Measurements from ENCODE around the gene SMARCA4. TPM values are rescaled to one million over a fixed set of nuclear protein-coding genes. Genes with fewer than 3 reads are reported as not detected.

Gene SMARCA4
- total RNA-seq, 4 donors from 2014 or later: 42.4 to 89.9 (median 57.8) TPM

GRCh38 chr19:11058246-11059030 is 97.6 kb downstream of the SMARCA4 start:
- TF ChIP-seq, protein P1, sequence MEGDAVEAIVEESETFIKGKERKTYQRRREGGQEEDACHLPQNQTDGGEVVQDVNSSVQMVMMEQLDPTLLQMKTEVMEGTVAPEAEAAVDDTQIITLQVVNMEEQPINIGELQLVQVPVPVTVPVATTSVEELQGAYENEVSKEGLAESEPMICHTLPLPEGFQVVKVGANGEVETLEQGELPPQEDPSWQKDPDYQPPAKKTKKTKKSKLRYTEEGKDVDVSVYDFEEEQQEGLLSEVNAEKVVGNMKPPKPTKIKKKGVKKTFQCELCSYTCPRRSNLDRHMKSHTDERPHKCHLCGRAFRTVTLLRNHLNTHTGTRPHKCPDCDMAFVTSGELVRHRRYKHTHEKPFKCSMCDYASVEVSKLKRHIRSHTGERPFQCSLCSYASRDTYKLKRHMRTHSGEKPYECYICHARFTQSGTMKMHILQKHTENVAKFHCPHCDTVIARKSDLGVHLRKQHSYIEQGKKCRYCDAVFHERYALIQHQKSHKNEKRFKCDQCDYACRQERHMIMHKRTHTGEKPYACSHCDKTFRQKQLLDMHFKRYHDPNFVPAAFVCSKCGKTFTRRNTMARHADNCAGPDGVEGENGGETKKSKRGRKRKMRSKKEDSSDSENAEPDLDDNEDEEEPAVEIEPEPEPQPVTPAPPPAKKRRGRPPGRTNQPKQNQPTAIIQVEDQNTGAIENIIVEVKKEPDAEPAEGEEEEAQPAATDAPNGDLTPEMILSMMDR (IDR thresholded peaks at IDR 0.05): no peak
- no peak for DNase-seq (ENCODE audit: low spot score)
- no peak for ATAC-seq (ENCODE audit: low FRiP score)

- DNase-seq (ENCODE audit: low spot score) (no peak), ATAC-seq (ENCODE audit: low FRiP score) (no peak)
- TF ChIP-seq, protein P1 (IDR thresholded peaks at IDR 0.05): no peak
These were observed 98.9 kb downstream of the SMARCA4 start for GRCh38 chr19:11059511-11060358.

- TF ChIP-seq, protein P1 (IDR thresholded peaks at IDR 0.05): no peak
- ATAC-seq (ENCODE audit: low FRiP score) (no peak), DNase-seq (ENCODE audit: low spot score) (no peak)
These were observed 101.1 kb downstream of the SMARCA4 start for GRCh38 chr19:11061952-11062351.

DNA sequence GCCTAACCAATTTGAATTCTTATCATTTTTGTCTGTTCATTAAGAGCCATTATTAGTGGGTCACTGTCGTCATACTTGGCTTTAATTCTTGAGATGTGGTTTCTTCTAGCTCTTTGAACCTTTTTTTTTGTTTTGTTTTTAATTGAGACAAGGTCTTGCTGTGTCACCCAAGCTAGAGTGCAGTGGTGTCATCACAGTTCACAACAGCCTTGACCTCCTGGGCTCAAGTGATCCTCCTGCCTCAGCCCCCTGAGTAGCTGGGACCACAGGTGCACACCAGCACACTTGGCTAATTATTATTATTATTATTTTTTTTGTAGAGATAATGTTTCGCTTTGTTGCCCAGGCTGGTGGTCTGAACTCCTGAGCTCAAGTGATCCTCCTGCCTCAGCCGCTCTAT is 102.6 kb downstream of the SMARCA4 start:
- DNase-seq (ENCODE audit: low spot score) (no peak), ATAC-seq (ENCODE audit: low FRiP score) (no peak)
- TF ChIP-seq, protein P1 (IDR thresholded peaks at IDR 0.05): no peak

GRCh38 chr19:11064831-11065303 is 104.0 kb downstream of the SMARCA4 start:
- TF ChIP-seq, protein P1 (IDR thresholded peaks at IDR 0.05): no peak
- DNase-seq (ENCODE audit: low spot score): no peak
- ATAC-seq (ENCODE audit: low FRiP score): no peak

DNA sequence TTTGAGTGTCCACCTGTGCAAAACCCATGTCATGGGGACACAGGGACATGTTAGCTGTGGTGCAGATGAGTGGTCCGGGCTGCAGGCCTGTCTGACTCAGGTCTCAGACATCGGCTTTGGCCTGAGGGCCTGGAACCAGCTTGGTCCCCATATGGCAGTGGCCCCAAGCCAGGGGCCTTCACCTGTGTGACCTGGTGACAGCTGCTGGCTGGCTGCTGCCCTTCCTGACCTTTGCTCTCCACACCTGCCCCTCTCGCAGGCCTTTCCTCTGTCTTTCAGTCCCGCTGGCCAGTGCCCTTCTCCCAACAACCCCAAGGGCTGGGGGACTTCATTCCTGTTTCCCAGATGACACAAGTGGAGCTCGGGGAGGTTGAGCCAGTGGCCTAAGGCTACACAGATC is 105.5 kb downstream of the SMARCA4 start:
- ATAC-seq (ENCODE audit: low FRiP score) (no peak), DNase-seq (ENCODE audit: low spot score) (no peak)
- TF ChIP-seq, protein P1 (IDR thresholded peaks at IDR 0.05): no peak

Measured in omental fat pad (tissue), 4 donors.